HL-60 (cell line): ENCODE data around the gene ATP8B4.
A peak's percentile ranks its signal among the peaks of the same experiment; 100 is the strongest.
"Not testable (repeated sequence)": the region's sequence is repeated elsewhere in the genome, so short reads cannot be mapped to it uniquely, and the experiment has no call there.

Experiments
- DNase-seq, 2 experiments: peaks; one replicate each; pipeline ENCODE4 v3.0.0-alpha.2; 2010 to 2020; ENCODE audit warnings: low read depth in 1 of 2, low spot score in 1 of 2
- H3K27ac ChIP-seq: fragments of 250-450 bp; sonication (Bioruptor Pico); replicated peaks from 2 replicates; pipeline ENCODE4 v1.5.1; 2020; ENCODE audit warnings: mild to moderate bottlenecking, moderate library complexity
- H3K27me3 ChIP-seq: fragments of 250-450 bp; sonication (Bioruptor Pico); 2 replicates; pipeline ENCODE4 v1.5.1; 2021; ENCODE audit warnings: mild to moderate bottlenecking, moderate library complexity; ENCODE audit not compliant: insufficient read depth, poor library complexity, severe bottlenecking
- H3K4me3 ChIP-seq: replicated peaks from 2 replicates; pipeline ENCODE4 v1.5.1; 2011; ENCODE audit warnings: mild to moderate bottlenecking, control low read depth, low read length; ENCODE audit not compliant: insufficient read depth
- GABPA ChIP-seq: IDR thresholded peaks from 2 replicates; pipeline ENCODE4 v1.6.1; 2012; ENCODE audit warnings: low read depth
- POLR2AphosphoS5 ChIP-seq: IDR thresholded peaks from 2 replicates; pipeline ENCODE4 v1.6.1; 2012; ENCODE audit warnings: low read depth
- SPI1 ChIP-seq: IDR thresholded peaks from 2 replicates; pipeline ENCODE4 v1.6.1; 2012; ENCODE audit warnings: low read depth, mild to moderate bottlenecking, borderline replicate concordance
- TF ChIP-seq, protein P1 (sequence below): IDR thresholded peaks from 2 replicates; pipeline ENCODE4 v1.6.1; 2012; ENCODE audit warnings: low read depth; ENCODE audit not compliant: insufficient replicate concordance
- TF ChIP-seq, protein P2 (sequence below): IDR thresholded peaks from one replicate; pipeline ENCODE4 v1.5.1; 2011; ENCODE audit warnings: low read length, control low read depth, inconsistent platforms; ENCODE audit not compliant: insufficient read depth

The ATP8B4 gene

DNA sequence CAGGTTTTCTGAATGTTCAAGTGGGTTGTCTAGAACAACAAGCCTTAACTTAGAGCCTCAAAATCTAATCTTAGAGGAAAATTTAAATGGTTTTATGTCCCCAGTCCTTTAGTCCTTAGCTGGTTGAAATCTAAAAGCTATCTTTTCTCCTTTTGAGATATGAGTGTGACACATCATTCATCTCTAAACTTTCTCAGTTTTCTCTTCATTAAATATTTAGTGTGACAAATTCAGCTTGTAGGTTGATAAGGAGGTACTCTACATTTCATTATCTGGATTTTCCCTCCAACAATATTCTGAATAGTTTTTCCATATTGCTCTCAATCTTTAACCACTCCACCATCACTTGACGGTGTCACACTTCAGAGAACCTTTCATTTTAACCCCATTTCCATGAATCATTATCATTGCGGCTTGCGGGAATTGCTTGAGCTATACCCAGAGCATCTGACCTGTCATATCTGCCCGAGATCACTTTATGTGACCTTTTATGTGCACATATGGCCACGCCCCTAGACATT lies 16.1 kb upstream of the ATP8B4 start:
- TF ChIP-seq GABPA (no peak), SPI1 (no peak), POLR2AphosphoS5 (no peak; the same call in 1 of the 2 replicates)
- TF ChIP-seq, protein P1, sequence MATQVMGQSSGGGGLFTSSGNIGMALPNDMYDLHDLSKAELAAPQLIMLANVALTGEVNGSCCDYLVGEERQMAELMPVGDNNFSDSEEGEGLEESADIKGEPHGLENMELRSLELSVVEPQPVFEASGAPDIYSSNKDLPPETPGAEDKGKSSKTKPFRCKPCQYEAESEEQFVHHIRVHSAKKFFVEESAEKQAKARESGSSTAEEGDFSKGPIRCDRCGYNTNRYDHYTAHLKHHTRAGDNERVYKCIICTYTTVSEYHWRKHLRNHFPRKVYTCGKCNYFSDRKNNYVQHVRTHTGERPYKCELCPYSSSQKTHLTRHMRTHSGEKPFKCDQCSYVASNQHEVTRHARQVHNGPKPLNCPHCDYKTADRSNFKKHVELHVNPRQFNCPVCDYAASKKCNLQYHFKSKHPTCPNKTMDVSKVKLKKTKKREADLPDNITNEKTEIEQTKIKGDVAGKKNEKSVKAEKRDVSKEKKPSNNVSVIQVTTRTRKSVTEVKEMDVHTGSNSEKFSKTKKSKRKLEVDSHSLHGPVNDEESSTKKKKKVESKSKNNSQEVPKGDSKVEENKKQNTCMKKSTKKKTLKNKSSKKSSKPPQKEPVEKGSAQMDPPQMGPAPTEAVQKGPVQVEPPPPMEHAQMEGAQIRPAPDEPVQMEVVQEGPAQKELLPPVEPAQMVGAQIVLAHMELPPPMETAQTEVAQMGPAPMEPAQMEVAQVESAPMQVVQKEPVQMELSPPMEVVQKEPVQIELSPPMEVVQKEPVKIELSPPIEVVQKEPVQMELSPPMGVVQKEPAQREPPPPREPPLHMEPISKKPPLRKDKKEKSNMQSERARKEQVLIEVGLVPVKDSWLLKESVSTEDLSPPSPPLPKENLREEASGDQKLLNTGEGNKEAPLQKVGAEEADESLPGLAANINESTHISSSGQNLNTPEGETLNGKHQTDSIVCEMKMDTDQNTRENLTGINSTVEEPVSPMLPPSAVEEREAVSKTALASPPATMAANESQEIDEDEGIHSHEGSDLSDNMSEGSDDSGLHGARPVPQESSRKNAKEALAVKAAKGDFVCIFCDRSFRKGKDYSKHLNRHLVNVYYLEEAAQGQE, result no peak
- TF ChIP-seq, protein P2, sequence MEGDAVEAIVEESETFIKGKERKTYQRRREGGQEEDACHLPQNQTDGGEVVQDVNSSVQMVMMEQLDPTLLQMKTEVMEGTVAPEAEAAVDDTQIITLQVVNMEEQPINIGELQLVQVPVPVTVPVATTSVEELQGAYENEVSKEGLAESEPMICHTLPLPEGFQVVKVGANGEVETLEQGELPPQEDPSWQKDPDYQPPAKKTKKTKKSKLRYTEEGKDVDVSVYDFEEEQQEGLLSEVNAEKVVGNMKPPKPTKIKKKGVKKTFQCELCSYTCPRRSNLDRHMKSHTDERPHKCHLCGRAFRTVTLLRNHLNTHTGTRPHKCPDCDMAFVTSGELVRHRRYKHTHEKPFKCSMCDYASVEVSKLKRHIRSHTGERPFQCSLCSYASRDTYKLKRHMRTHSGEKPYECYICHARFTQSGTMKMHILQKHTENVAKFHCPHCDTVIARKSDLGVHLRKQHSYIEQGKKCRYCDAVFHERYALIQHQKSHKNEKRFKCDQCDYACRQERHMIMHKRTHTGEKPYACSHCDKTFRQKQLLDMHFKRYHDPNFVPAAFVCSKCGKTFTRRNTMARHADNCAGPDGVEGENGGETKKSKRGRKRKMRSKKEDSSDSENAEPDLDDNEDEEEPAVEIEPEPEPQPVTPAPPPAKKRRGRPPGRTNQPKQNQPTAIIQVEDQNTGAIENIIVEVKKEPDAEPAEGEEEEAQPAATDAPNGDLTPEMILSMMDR, result no peak
- no peak for DNase-seq
- Histone ChIP-seq H3K4me3 (no peak overlapping the region), H3K27ac (peak overlapping the region; percentile 85), H3K27me3 (no peaks in the 10 kb centered on the region)

DNA sequence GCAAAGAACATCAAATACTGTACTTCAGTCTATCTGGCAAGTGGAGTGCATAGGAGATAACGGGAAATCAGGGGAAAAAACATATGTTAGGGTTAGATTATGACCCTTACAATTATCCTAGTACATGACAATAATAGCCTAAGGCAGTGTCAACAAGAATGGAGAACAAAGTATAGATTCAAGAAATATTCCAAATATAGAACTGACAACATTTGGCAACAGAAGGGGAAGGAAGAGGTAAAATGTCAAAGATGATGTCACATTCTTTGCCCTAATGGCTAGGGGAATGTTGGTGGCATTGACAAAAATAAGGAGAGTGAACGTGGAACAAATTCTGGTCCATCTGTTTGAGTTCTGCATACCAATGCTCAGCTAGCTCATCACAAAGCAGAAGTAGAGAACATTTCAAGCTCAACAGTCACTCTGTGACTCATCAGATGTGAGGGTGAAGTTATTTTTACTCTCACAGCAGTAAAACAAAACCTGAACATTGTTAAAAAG lies 15.5 kb upstream of the ATP8B4 start:
- no peak overlapping the region for H3K4me3 ChIP-seq
- peak; percentile 71 for TF ChIP-seq POLR2AphosphoS5
- peak; percentile 47; the same call in 1 of the 2 replicates for TF ChIP-seq SPI1
- TF ChIP-seq, protein P1, result no peak
- TF ChIP-seq, protein P2, result no peak
- DNase-seq, result peak; percentile 70 to 87
- H3K27me3 ChIP-seq, result no peaks in the 10 kb centered on the region
- H3K27ac ChIP-seq, result peak overlapping the region; percentile 85

DNA sequence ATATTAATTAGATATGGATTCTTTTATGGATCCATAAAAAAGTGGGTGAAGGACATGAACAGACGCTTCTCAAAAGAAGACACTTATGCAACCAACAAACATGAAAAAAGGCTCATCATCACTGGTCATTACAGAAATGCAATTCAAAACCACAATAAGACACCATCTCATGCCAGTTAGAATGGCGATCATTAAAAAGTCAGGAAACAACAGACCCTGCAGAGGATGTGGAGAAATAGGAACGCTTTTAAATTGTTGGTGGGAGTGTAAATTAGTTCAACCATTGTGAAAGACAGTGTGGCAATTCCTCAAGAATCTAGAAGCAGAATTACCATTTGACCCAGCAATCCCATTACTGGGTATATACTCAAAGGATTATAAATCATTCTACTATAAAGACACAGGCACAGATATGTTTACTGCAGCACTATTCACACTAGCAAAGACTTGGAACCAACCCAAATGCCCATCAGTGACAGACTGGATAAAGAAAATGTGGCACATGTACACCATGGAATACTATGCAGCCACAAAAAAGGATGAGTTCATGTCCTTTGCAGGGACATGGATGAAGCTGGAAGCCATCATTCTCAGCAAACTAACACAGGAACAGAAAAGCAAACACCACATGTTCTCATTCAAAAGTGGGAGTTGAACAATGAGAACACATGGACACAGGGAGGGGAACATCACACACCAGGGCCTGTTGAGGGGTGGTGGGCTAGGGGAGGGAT lies 13.4 kb upstream of the ATP8B4 start:
- DNase-seq, result peak in 1 of 2 experiments; percentile 76
- H3K27me3 ChIP-seq, H3K4me3 ChIP-seq: not testable (repeated sequence)
- H3K27ac ChIP-seq, result peak overlapping the region; percentile 85

DNA sequence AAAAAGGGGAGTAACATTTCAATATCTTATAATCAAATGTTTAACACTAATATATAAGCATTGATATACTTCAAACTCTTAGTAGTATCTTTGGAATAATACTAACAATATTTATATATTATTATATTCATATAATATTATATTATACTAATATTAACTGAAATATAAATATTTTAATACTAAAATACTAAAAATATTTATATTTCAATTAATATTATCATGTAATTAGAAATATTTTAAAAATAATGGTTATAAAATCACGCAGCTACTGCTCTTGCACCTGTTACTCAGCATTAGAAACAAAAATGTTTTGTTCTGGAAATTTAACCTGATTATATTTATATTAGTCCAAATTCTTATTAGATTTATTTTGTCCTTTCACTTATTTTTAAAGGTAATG lies 12.6 kb upstream of the ATP8B4 start:
- no peaks in the 10 kb centered on the region for H3K27me3 ChIP-seq
- no peak overlapping the region for H3K4me3 ChIP-seq
- no peak for DNase-seq
- TF ChIP-seq, protein P2, result no peak
- no peak for TF ChIP-seq POLR2AphosphoS5
- TF ChIP-seq SPI1, result no peak
- TF ChIP-seq, protein P1, result no peak
- no peak for TF ChIP-seq GABPA
- H3K27ac ChIP-seq, result peak overlapping the region; percentile 85
